ENCODE data around the gene KRT16. TPM values are rescaled to one million over a fixed set of nuclear protein-coding genes. Genes with fewer than 3 reads are reported as not detected.
"Not testable (repeated sequence)": the region's sequence is repeated elsewhere in the genome, so short reads cannot be mapped to it uniquely, and the experiment has no call there.

Gene KRT16
- total RNA-seq, 2 donors from 2014 or later, result 2.2 TPM; not detected in 1

DNA sequence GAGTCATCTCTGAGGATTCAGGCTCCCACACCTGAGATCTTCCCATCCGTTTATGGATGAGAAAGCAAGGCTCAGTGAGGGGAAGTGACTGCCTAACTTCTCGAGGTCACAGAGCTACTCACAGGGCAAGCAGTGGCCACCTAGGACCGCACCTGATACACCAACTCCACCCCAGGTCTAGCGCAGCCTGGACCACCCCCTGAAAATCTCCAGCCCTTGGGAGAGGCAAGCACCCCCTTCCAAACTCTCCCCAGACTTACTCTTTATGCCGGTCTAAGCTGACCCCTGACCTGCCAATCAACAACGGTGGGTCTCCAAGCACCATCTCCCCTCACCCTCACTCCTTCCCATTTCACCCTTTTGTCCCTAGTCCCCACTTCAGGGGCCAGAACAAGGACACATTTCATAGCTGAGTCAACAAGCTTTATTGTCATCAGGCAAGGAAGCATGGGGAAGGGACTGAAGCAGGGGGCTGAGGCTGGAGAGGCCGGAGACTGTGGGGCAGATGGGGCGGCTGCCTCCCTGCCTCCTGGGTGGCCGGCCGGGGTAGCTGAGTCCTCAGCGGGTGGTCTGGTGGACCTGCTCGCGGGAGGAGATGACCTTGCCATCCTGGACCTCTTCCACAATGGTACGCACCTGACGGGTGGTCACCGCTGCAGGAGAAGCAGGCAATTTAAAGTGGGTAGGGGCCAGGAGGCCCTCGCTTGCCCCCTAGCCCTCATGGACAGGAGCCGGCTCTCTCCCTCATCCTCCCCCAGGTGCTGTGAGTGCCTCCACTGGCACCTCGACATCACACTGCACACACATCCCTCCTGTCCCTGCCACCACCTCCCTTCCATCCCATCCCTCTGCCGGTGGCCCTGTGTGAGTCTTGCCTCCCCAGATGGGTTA, 6.7 kb upstream of the KRT16 start:
- H3K27me3 ChIP-seq, result no peaks in the 10 kb centered on the region
- no peaks in the 10 kb centered on the region for H3K36me3 ChIP-seq

DNA sequence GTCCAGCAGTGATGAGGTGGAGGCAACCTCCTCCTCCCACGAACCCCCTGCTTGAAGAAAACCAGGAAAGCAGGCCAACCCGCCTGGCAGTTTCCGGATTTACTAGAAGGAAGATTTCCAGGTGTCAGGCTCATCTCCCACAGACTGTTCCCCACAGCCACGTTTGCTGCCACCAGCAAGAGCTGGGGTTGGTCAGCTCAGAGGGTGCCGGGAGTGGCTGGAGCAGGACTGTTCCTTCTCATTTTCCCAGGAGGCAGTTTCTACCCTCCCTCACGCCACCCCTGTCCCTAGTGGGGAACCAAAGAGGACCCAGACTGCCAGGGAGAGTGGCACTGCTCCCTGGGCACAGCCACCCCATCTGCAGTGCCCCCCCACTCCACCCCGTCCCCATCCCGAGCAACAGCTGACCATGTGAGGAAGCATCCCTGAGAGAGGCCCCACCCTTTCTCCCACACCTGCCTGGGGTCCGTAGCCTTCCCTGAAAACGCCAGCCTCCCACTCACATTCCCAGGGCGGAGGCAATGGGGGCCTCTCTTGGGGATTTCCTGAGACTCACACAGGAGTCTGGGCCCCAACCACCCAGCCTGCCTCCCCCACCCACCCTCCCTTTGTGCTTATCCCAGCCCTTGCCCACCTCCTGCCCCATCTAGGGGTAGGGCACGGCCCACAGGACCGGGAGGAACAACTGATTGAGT, 5.9 kb upstream of the KRT16 start:
- Histone ChIP-seq H3K27ac (no peak overlapping the region), H3K4me1 (no peaks in the 10 kb centered on the region), H3K4me3 (no peak overlapping the region), H3K9me3 (no peaks in the 10 kb centered on the region), H3K27me3 (no peaks in the 10 kb centered on the region), H3K36me3 (no peaks in the 10 kb centered on the region)
- TF ChIP-seq, protein P1, sequence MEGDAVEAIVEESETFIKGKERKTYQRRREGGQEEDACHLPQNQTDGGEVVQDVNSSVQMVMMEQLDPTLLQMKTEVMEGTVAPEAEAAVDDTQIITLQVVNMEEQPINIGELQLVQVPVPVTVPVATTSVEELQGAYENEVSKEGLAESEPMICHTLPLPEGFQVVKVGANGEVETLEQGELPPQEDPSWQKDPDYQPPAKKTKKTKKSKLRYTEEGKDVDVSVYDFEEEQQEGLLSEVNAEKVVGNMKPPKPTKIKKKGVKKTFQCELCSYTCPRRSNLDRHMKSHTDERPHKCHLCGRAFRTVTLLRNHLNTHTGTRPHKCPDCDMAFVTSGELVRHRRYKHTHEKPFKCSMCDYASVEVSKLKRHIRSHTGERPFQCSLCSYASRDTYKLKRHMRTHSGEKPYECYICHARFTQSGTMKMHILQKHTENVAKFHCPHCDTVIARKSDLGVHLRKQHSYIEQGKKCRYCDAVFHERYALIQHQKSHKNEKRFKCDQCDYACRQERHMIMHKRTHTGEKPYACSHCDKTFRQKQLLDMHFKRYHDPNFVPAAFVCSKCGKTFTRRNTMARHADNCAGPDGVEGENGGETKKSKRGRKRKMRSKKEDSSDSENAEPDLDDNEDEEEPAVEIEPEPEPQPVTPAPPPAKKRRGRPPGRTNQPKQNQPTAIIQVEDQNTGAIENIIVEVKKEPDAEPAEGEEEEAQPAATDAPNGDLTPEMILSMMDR (IDR thresholded peaks at IDR 0.05), result no peak
- no peak for DNase-seq (ENCODE audit: low spot score)

More for the DNA sequence above, 6.7 kb upstream of the KRT16 start:
- no peaks in the 10 kb centered on the region for H3K9me3 ChIP-seq
- no peak overlapping the region for H3K27ac ChIP-seq
- H3K4me3 ChIP-seq, result no peak overlapping the region
- H3K4me1 ChIP-seq, result no peaks in the 10 kb centered on the region
- DNase-seq (ENCODE audit: low spot score), result no peak
- TF ChIP-seq, protein P1 (IDR thresholded peaks at IDR 0.05), result no peak

DNA sequence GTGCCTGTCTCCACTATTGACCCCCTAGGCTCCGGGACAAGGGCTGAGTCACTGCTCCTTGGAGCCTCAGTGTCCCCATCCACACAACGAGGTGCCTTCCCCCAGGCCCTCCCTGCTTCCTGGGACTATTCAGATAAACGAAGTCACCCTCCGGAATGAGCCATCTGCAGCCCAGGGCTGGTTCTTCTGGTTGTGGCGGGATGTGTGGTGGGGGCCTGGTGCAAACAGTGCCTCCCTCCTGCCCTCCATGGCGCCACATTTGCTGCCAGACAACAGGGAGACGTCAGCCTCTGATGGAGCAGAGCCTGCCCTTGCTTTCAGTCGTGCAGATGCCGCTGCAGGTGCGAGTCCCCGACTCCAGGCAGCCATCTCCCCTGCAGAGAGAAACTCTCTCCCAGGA, 5.1 kb upstream of the KRT16 start:
- Histone ChIP-seq H3K27ac (no peak overlapping the region), H3K9me3 (no peaks in the 10 kb centered on the region), H3K36me3 (no peaks in the 10 kb centered on the region), H3K4me1 (no peaks in the 10 kb centered on the region), H3K27me3 (no peaks in the 10 kb centered on the region), H3K4me3 (no peak overlapping the region)
- DNase-seq (ENCODE audit: low spot score), result no peak
- TF ChIP-seq, protein P1 (IDR thresholded peaks at IDR 0.05), result no peak

DNA sequence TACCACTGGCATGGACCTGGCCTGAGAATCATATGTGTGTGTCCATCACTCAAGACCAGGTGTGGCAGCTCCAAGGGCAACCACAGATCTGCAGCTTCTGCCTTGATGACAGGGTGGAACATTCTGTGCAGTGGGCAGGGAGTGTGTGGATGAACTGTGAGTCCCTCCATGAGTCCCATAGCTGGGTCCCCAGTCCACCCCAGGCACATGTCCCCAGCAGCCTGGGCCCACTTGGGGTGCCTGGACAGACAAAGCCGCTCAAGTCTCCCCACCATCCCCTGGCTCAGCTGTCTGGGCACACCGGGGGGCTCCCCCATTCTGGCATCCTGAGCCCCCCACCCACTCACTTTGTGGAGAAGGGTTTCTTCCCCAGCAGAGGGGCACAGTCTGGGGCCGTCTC, 4.6 kb upstream of the KRT16 start:
- Histone ChIP-seq H3K27ac (no peak overlapping the region), H3K4me1 (no peaks in the 10 kb centered on the region), H3K9me3 (no peaks in the 10 kb centered on the region), H3K27me3 (no peaks in the 10 kb centered on the region), H3K4me3 (no peak overlapping the region), H3K36me3 (no peaks in the 10 kb centered on the region)
- TF ChIP-seq, protein P1 (IDR thresholded peaks at IDR 0.05), result no peak
- DNase-seq (ENCODE audit: low spot score), result no peak

DNA sequence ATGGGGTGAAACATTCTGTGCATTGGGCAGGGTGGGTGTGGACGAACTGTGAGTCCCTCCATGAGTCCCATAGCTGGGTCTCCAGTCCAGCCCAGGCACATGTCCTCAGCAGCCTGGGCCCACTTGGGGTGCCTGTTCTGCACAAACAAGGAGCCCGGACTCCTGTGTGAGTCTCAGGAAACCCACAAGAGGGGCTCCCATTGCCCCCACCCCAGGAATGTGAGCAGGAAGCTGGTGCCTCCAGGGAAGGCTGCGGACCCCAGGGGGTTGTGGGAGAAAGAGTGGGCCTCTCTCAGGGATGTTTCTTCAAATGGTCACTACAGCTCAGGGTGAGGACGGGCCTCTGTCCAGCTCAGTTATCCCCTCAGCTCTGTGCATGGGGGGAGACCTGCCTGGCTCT, 3.9 kb upstream of the KRT16 start:
- DNase-seq (ENCODE audit: low spot score); H3K4me1 ChIP-seq; H3K4me3 ChIP-seq; H3K27me3 ChIP-seq; H3K36me3 ChIP-seq; H3K9me3 ChIP-seq; H3K27ac ChIP-seq: not testable (repeated sequence)

DNA sequence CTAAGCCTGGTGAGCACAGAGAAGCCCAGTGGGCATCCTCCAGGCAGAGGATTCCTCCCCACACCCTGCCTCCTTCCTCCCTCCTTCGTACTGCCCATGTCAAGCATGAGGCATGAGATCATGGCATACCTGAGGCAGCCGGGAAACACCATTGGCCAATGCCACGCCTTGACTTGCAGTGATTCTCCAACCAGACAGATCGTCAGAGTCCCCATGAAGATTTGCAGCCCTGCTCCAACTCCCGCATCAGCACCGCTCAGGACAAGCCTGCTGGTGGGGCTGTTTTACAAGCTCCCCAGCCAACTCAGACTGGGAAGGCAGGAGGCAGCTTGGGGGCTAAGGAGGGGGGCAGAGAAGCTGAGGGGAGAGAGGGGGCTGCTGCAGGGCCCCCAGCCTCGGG, 2.9 kb upstream of the KRT16 start:
- no peaks in the 10 kb centered on the region for H3K9me3 ChIP-seq
- DNase-seq (ENCODE audit: low spot score), result no peak
- H3K4me1 ChIP-seq, result no peaks in the 10 kb centered on the region
- H3K4me3 ChIP-seq, result no peak overlapping the region
- no peak overlapping the region for H3K27ac ChIP-seq
- TF ChIP-seq, protein P1 (IDR thresholded peaks at IDR 0.05), result no peak
- H3K36me3 ChIP-seq, result no peaks in the 10 kb centered on the region
- H3K27me3 ChIP-seq, result no peaks in the 10 kb centered on the region

DNA sequence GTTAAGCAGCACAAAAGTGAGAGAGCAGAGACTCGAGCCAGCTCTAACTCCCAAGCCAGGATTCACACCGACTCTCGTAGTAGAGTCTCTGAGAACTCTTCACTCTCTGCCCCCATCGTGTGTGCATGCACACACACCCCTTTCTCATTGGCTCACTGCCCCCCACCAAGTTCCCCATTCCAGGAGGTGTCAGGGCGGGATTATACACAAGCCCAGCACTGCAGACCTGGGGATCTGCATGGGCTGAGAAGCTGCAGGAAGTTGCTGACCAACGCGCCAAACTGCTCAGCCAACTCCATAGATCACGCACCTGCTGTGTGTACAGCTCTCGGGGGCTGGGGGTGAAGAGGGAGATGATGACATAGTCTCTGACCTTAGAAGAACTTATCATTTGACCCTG, 2.2 kb upstream of the KRT16 start:
- H3K27me3 ChIP-seq; DNase-seq (ENCODE audit: low spot score); H3K4me1 ChIP-seq; H3K36me3 ChIP-seq; H3K9me3 ChIP-seq; H3K27ac ChIP-seq; H3K4me3 ChIP-seq: not testable (repeated sequence)

All from right atrium auricular region (tissue), 2 donors.